K562 (cell line): ENCODE measurements around the gene NXPH4. TPM values are rescaled to one million over a fixed set of nuclear protein-coding genes. Genes with fewer than 3 reads are reported as not detected.
A peak's percentile ranks its signal among the peaks of the same experiment; 100 is the strongest.

Experiments used
- ATAC-seq: fragments of 200-7000 bp; cut with Tn5 transposase; 3 replicates; pipeline ENCODE4 v1.9.1; 2020; ENCODE audit warnings: moderate library complexity
- BruUV-seq: library from RNA; stranded (reverse); fragments of 400-500 nt; replicated peaks from 2 replicates; lab custom pipeline; 2021; lab: Mats Ljungman, UMichigan
- CTCF ChIA-PET: fragments of 300-600 bp; formaldehyde crosslinking; extraction: SDS; loops from one replicate; lab custom pipeline; 2021; ENCODE audit warnings: low intra/inter-chr PET ratio; lab: Yijun Ruan, JAX
- POLR2A ChIA-PET: fragments of 300-600, 350-650 bp; sonication (Branson Sonifier 250); formaldehyde crosslinking; extraction: SDS; loops from one replicate; lab custom pipeline; 2021; ENCODE audit warnings: antibody characterized with exemption, inconsistent platforms; lab: Yijun Ruan, JAX
- DNase-seq, 4 experiments: peaks; one replicate each; pipeline versions ENCODE4 v3.0.0 to v3.0.0-alpha.2; 2011 to 2018; ENCODE audit warnings: low spot score in 3 of 4, mixed read lengths in 3 of 4; ENCODE audit errors: extremely low read depth in 1 of 4
- FAIRE-seq: peaks from 2 replicates; lab custom pipeline; 2011; peaks lifted over from hg19 to GRCh38; lab: Jason Lieb, UNC
- H2AFZ ChIP-seq: 2 replicates; pipeline ENCODE4 v1.6.0; 2011; ENCODE audit warnings: low read depth, low read length, control low read depth, inconsistent platforms
- H3K27ac ChIP-seq: fragments of 200-600 bp; 3 replicates; pipeline ENCODE4 v1.8.0; 2011; ENCODE audit warnings: low read depth, mild to moderate bottlenecking, control low read depth, inconsistent platforms, low read length, moderate library complexity, mixed read lengths; ENCODE audit errors: extremely low read depth
- H3K27me3 ChIP-seq, 2 experiments: fragments of 300-600 bp in 1 of 2; 2 replicates in 1 of 2; 3 replicates in 1 of 2; pipeline versions ENCODE4 v1.6.0 to v1.8.0; 2011; ENCODE audit warnings: inconsistent platforms in 2 of 2, low read length in 2 of 2, mild to moderate bottlenecking in 1 of 2, mixed read lengths in 1 of 2, moderate library complexity in 1 of 2; ENCODE audit not compliant: control insufficient read depth in 2 of 2, insufficient read depth in 2 of 2
- H3K36me3 ChIP-seq: fragments of 300-600 bp; 3 replicates; pipeline ENCODE4 v1.8.0; 2011; ENCODE audit warnings: mild to moderate bottlenecking, low read length, inconsistent platforms; ENCODE audit not compliant: control insufficient read depth, insufficient read depth
- H3K4me1 ChIP-seq, 2 experiments: fragments of 200-600 bp in 1 of 2; replicated peaks in 1 of 2; 2 replicates in 1 of 2; 3 replicates in 1 of 2; pipeline versions ENCODE4 v1.5.1 to v1.8.0; 2011; ENCODE audit warnings: inconsistent platforms in 2 of 2, low read length in 2 of 2, mild to moderate bottlenecking in 1 of 2, mixed read lengths in 1 of 2, moderate library complexity in 1 of 2; ENCODE audit not compliant: control insufficient read depth in 2 of 2, insufficient read depth in 2 of 2
- H3K4me2 ChIP-seq: 2 replicates; pipeline ENCODE4 v1.6.1; 2011; ENCODE audit warnings: low read length, control low read depth, inconsistent platforms, mixed read lengths; ENCODE audit not compliant: insufficient read depth
- H3K4me3 ChIP-seq: fragments of 200-600 bp; sonication (generic), shearing (Covaris generic); 2 replicates; pipeline ENCODE4 v1.5.1; 2016; ENCODE audit warnings: control low read depth, inconsistent platforms
- H3K79me2 ChIP-seq: fragments of 200-600 bp; 3 replicates; pipeline ENCODE4 v1.8.0; 2011; ENCODE audit warnings: low read length, inconsistent platforms; ENCODE audit not compliant: control insufficient read depth, insufficient read depth
- H3K9ac ChIP-seq, 2 experiments: 2 replicates each; pipeline versions ENCODE4 v1.6.0 to v1.6.1; 2011; ENCODE audit warnings: low read depth in 2 of 2, low read length in 2 of 2, control low read depth in 1 of 2, inconsistent platforms in 1 of 2, mild to moderate bottlenecking in 1 of 2, mixed read lengths in 1 of 2; ENCODE audit not compliant: insufficient read depth in 1 of 2
- H3K9me1 ChIP-seq: one replicate; pipeline ENCODE4 v1.6.0; 2011; ENCODE audit warnings: inconsistent platforms, mild to moderate bottlenecking, low read length, moderate library complexity; ENCODE audit not compliant: control insufficient read depth, insufficient read depth
- H3K9me3 ChIP-seq: replicated peaks from 2 replicates; pipeline ENCODE4 v1.5.1; 2011; ENCODE audit warnings: low read depth, low read length, inconsistent platforms; ENCODE audit not compliant: control insufficient read depth, insufficient read depth
- H4K20me1 ChIP-seq: replicated peaks from 2 replicates; pipeline ENCODE4 v1.6.1; 2011; ENCODE audit warnings: low read length, inconsistent platforms, mixed read lengths; ENCODE audit not compliant: control insufficient read depth, insufficient read depth
- FOSL1 ChIP-seq: fragments of 200-800 bp; sonication (Bioruptor generic); conservative IDR thresholded peaks from 2 replicates; pipeline ENCODE4 v1.6.1; 2016; ENCODE audit warnings: missing genetic modification characterization, missing compliant biosample characterization
- HNRNPL ChIP-seq: fragments of 200-400 bp; formaldehyde crosslinking; IDR thresholded peaks from 2 replicates; pipeline ENCODE4 v1.6.1; 2017; ENCODE audit warnings: low read depth, mild to moderate bottlenecking, low read length
- NELFE ChIP-seq: IDR thresholded peaks from 2 replicates; pipeline ENCODE4 v1.6.1; 2011; ENCODE audit warnings: mild to moderate bottlenecking; ENCODE audit not compliant: insufficient read depth, insufficient read length
- STAT5A ChIP-seq: IDR thresholded peaks from 2 replicates; pipeline ENCODE4 v1.6.1; 2012; ENCODE audit warnings: low read length, inconsistent platforms, borderline replicate concordance
- USF2 ChIP-seq: sonication (generic); formaldehyde crosslinking; IDR thresholded peaks from 2 replicates; pipeline ENCODE4 v1.5.0; 2020; ENCODE audit warnings: missing genetic modification reagents
- ZFP1 ChIP-seq: fragments of 450-650 bp; formaldehyde crosslinking; IDR thresholded peaks from 2 replicates; pipeline ENCODE4 v1.4.0; 2020; ENCODE audit warnings: mild to moderate bottlenecking, mixed read lengths
- ZNF23 ChIP-seq: fragments of 250-450 bp; sonication (Bioruptor Pico); IDR thresholded peaks from 2 replicates; pipeline ENCODE4 v1.4.0; 2020; ENCODE audit warnings: mild to moderate bottlenecking
- WGBS: fragments of 100-300 bp; shearing (Covaris generic); methylation state at CpG from one replicate; pipeline ENCODE4 v1.1.6; 2016; ENCODE audit warnings: low coverage, mixed read lengths; ENCODE audit not compliant: insufficient coverage; ENCODE audit errors: missing lambda C conversion rate; 5-methylcytosine and 5-hydroxymethylcytosine counted together
- in situ Hi-C: fragments of 300-500 bp; cut with MboI; formaldehyde crosslinking; loops from 4 replicates; pipeline ENCODE4 v1.15.0; 2018; ENCODE audit warnings: inconsistent platforms, mixed read lengths
- intact Hi-C: fragments of 100-400 bp; cut with micrococcal nuclease; formaldehyde crosslinking; loops from 2 replicates; pipeline ENCODE4 v1.14.2; 2022
- polyA plus RNA-seq, 8 experiments: library from polyadenylated mRNA; depleted of rRNA in 4 of 8; stranded (reverse) in 5 of 8; unstranded in 3 of 8; fragments of >200 nt; fragmentation: Nextera tagmentation in 2 of 8; fragmentation: Illumina TruSeq in 1 of 8; extraction: Ambion mirVana in 2 of 8; extraction: Trizol in 1 of 8; gene quantifications; 2 replicates each; pipeline versions ENCODE4 v1.2.1 to v1.2.3, GENCODE V29; 2011 to 2014; ENCODE audit warnings: inconsistent platforms in 1 of 8, missing spikeins in 1 of 8
- total RNA-seq, 7 experiments: library from RNA; depleted of rRNA in 6 of 7; stranded (reverse); fragments of >200 nt in 6 of 7; fragmentation: Illumina TruSeq in 2 of 7; extraction: Trizol in 2 of 7; gene quantifications; 2 replicates each; pipeline versions ENCODE4 v1.2.1 to v1.2.3, GENCODE V29; 2011 to 2021; ENCODE audit warnings: low replicate concordance in 1 of 7
- TF ChIP-seq, protein P1 (sequence below): sonication (generic); formaldehyde crosslinking; IDR thresholded peaks from 2 replicates; pipeline ENCODE4 v1.9.0; 2022; ENCODE audit warnings: mild to moderate bottlenecking, missing genetic modification reagents

The NXPH4 gene
- total and polyA plus RNA-seq, 9 of the 15 experiments (the other 6 are each of a cell fraction or from before 2014, with no cell fraction given), result 0.49 to 2.7 (median 1.1) TPM; not detected in 4

GRCh38 chr12:57196956-57197355, 19.6 kb upstream of the NXPH4 start (continued):
- no peak for TF ChIP-seq NELFE
- no peak for TF ChIP-seq HNRNPL

GRCh38 chr12:57198329-57198728, 18.3 kb upstream of the NXPH4 start:
- 34% methylated on average over 17 of the region's 17 CpGs for WGBS

More at GRCh38 chr12:57198329-57198728, 18.3 kb upstream of the NXPH4 start:
- H3K36me3 ChIP-seq, result no peaks in the 10 kb centered on the region
- H3K4me1 ChIP-seq, result peaks cover 0 to 57% of the 10 kb centered on the region in 2 experiments; a peak in 2 of 5 replicates
- ATAC-seq, result no peak
- H3K4me2 ChIP-seq, result no peak overlapping the region
- no peak overlapping the region for H3K27ac ChIP-seq
- H4K20me1 ChIP-seq, result peaks cover 38% of the 10 kb centered on the region
- DNase-seq, result no peak
- no TSS peak for BruUV-seq
- H2AFZ ChIP-seq, result no peak overlapping the region
- no peaks in the 10 kb centered on the region for H3K9me3 ChIP-seq
- FAIRE-seq, result no peak
- no peaks in the 10 kb centered on the region for H3K9me1 ChIP-seq
- intact Hi-C loops (loop anchor here (5.0 kb wide), 1 partner anchor 44 kb away; no protein-coding TSS in a partner anchor), in situ Hi-C loops (no loop called here)
- H3K79me2 ChIP-seq, result no peaks in the 10 kb centered on the region
- no peak overlapping the region for H3K4me3 ChIP-seq
- ChIA-PET CTCF (no interaction called here), POLR2A (interaction anchor here (0.8 to 0.9 kb wide), 2 partner anchors 18 to 54 kb away, joined by 3 to 4 read pairs; no protein-coding TSS in a partner anchor)
- H3K27me3 ChIP-seq, result peaks cover 72 to 96% of the 10 kb centered on the region in 2 experiments; a peak in 4 of 5 replicates
- TF ChIP-seq ZNF23, result no peak
- TF ChIP-seq, protein P1, sequence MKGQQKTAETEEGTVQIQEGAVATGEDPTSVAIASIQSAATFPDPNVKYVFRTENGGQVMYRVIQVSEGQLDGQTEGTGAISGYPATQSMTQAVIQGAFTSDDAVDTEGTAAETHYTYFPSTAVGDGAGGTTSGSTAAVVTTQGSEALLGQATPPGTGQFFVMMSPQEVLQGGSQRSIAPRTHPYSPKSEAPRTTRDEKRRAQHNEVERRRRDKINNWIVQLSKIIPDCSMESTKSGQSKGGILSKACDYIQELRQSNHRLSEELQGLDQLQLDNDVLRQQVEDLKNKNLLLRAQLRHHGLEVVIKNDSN (CRISPR knock-in tag), result peak; percentile 54
- no peak for TF ChIP-seq ZFP1 (CRISPR knock-in tag)
- TF ChIP-seq USF2 (CRISPR knock-in tag), result peak; percentile 18; the same call in 1 of the 2 replicates
- TF ChIP-seq STAT5A, result no peak
- no peak for TF ChIP-seq FOSL1 (tag)
- TF ChIP-seq, all 486 proteins: peak for 2
- H3K9ac ChIP-seq, result no peak overlapping the region; a peak in 1 of 4 replicates
